ENCODE data around the gene MLF1.
"Not testable (repeated sequence)": the region's sequence is repeated elsewhere in the genome, so short reads cannot be mapped to it uniquely, and the experiment has no call there.

Gene MLF1

DNA sequence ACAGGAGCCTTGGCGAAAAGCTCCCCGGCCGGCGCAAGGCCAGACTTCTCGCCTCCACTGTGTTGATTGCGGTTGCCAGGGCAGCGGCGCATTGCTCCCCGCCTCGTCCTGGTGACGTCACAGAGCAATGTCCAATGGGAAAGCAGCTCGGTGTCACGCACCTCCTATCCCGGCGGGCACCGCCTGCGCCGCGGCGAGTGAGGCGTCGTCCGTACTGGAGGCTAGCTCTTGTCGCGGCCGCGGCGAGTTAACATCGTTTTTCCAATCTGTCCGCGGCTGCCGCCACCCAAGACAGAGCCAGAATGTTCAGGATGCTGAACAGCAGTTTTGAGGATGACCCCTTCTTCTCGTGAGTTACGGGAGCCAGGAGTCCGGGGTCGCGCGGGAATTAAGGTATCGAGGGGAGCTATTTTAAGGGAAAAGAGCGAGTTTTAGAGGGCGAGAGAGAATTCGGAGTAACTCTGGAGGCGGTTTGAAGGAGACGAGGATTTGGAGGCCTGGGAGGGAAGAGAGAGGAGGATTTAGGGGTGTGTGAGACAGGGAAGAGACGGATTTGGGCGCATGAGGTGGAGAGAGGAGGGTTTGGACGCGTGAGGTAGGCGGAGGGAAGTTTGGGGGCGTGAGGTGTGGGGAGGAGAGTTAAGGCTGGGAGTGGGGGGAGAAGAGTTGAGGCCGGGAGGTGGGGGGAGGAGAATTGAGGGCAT, at the start of gene MLF1:
Gene MLF1, plus strand, starts transcription at position 196 of the 704 bp plus-strand sequence. Its CDS starts 107 bp downstream, at position 303.
- Histone ChIP-seq H3K27ac (peak within 1 kb of the TSS in 13 of 21 experiments; percentile 20 to 87 (median 61)), H3K4me3 (peak within 1 kb of the TSS; percentile 32 to 59 (median 42))

DNA sequence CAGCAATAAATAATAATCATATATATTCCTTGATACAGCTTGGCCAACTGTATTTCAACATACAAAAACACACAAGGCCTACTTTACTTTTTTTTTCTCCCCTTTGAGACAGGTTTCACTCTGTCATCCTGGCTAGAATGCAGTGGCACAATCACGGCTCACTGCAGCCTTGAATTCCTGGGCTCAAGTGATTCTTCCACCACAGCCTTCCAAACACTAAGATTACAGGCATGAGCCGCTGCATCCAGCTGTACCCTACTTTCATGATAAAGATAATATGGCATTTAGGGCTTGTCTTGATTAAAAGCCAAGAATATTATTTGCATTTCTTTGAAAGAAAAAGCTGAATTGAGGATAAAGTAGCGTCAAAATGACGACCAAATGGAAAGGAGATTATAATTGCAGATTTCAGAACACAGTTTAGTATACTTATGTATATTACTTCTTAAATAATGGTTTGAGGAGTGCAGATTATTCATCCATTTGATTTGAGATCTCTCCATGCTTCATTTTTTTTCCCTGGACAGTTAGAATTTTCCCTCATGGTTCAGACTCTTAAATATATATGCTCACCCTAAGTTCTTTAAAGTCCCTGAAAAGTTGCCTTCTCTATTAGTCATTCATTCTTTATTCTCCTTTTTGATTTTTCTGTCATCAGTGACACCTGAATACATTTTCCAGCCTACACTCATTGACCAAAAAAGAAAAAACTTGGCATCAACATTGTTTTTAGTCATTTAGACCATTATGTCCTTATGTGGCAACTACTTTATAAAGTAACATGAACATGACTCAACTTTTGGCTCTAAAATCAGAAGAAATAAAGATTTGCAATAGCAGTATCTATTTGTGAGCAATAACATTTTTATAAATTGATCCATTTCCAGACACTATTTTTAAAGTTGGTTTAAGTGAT, 48.5 kb upstream of the MLF1 start:
- no peak overlapping the region for H3K27ac ChIP-seq
- H3K4me3 ChIP-seq: no peak overlapping the region

DNA sequence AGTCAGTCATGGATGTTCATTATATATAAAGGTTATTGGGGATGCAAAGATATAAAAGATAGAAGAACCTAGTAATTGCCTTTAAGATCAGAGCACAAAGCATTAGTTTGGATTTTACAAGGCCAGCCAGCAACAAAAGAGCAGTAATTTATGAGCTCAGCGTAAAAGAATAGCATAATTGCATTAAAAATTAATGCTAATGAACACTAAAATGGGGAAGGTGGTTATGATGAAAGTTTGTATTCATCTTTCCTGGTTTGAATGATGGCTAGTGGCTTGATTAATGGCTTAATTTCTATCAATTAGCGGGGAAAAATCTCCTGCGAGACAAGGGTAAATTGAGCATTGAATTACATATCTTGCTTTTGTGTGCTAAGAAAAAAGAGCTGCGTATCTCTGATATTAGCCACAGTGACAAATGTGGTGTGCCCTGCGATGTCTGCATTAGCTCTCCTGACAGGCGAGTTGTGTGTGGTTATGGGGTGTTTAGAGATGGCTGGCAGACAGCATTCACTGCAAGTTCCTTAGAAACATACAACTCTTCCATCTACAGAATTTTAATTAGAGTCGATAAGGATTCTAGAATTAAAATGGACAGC, 42.8 kb upstream of the MLF1 start:
- no peak overlapping the region for H3K27ac ChIP-seq

DNA sequence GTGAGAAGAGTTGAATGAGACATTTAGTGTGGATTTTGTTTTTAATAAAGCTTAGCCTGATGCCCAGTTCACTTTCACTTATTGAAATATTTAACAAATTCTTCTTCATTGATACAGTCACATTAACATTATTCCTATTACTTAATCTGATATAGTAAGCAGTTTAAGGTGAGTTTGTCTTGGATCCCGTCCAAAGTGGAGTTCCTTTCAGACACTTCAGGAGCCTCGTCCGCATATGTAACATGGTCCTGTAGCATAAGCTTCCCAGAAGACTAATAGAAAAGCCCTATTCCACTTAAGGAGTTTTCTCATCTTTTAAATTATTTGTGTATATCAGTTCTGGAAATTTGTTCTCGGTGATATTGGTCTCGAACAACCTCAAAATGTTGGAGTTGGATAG, 39.7 kb upstream of the MLF1 start:
- no peak overlapping the region for H3K4me3 ChIP-seq
- no peak overlapping the region for H3K27ac ChIP-seq

More for the DNA sequence above, 42.8 kb upstream of the MLF1 start:
- H3K4me3 ChIP-seq: no peak overlapping the region

DNA sequence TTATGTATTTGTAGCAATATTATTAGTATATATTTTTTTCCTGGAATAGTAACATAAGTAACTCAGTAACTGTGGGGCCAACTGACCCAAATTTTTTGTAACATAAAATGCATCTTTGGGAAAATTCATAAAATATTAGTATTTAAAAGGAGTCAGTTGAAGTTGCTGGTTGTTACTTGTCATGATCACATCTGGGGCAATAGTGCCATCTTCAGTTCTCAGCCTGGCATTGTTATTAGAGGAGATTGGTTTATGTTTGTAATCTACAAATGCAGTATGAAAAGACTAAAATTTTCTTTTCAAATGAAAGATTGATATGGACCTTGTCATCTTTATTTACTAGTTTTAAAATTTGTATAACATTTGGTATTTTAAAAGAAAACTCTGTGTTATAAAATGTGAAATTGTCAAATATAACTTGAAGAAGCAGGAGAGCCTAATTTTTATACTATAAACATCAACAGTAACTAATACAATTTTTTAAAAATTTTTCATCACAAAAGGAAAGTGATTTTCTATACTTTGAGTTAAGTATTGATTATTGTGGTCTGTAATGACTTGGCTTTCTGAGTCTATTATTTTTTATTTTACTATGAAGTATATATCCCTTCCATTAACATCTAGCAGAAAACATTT, 38.8 kb upstream of the MLF1 start:
- no peak overlapping the region for H3K27ac ChIP-seq
- H3K4me3 ChIP-seq: no peak overlapping the region

DNA sequence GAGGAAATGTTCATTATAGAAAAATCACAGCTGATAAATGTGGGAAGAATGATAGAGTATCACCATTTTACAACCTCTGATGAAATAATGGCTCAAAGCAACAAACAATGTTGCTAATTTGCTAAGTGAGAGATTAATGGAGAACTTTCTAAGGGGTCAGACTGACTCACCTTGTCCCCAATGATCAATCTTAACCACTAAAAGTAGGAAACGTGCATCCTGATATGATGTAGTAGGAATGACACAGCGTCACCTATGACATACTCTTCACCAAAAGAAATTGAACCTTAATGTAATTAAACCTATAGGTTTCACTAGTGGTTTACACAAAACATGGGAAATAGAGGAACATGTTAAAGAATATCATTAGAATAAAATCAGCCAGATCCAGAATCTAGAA, 35.1 kb upstream of the MLF1 start:
- no peak overlapping the region for H3K27ac ChIP-seq

GRCh38 chr3:158539414-158540014, 31.5 kb upstream of the MLF1 start:
- Histone ChIP-seq H3K4me3 (no peak overlapping the region), H3K27ac (no peak overlapping the region)

More for the DNA sequence above, 35.1 kb upstream of the MLF1 start:
- H3K4me3 ChIP-seq: no peak overlapping the region

- no peak overlapping the region for H3K4me3 ChIP-seq
Measured at GRCh38 chr3:158540066-158540465, 30.9 kb upstream of the MLF1 start.

GRCh38 chr3:158548691-158549090, 22.3 kb upstream of the MLF1 start:
- Histone ChIP-seq H3K4me3 (no peak overlapping the region), H3K27ac (no peak overlapping the region)

More at GRCh38 chr3:158540066-158540465, 30.9 kb upstream of the MLF1 start:
- no peak overlapping the region for H3K27ac ChIP-seq

- H3K27ac ChIP-seq, H3K4me3 ChIP-seq: not testable (repeated sequence)
Measured at GRCh38 chr3:158549938-158550337, 21.1 kb upstream of the MLF1 start.

DNA sequence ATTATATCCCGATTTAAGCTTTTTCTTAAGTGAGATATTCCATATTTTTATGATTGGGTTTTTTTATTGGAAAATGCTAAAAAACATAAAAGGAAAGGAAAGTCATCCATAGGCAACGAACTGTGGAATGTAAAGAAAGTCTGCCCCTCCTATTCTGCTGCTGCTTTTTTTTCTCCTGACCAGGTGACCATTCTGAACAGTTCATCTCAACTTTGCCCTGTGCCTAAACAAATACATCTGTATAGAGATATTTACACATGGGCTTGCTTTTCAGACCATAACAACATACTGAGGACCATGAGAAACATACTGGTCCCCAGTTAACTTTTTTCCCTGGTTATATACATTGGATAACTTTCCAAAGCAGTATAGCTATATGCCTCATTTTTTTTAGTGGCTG, 18.9 kb upstream of the MLF1 start:
- Histone ChIP-seq H3K27ac (no peak overlapping the region), H3K4me3 (no peak overlapping the region)

DNA sequence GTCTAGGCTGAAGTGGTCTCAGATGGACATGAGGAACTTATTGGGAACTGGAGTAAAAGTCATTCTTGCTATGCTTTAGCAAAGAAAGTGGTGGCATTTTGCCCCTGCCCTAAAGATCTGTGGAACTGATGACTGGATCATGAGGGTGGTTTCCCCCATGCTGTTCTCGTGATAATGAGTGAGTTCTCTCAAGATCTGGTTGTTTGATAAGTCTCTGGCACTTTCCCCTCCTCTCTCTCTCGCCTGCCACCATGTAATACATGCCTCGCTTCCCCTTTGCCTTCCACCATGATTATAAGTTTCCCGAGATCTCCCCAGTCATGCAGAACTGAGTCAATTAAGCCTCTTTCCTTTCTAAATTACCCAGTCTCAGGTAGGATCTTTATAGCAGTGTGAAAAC, 11.5 kb upstream of the MLF1 start:
- no peak overlapping the region for H3K27ac ChIP-seq
- no peak overlapping the region for H3K4me3 ChIP-seq

DNA sequence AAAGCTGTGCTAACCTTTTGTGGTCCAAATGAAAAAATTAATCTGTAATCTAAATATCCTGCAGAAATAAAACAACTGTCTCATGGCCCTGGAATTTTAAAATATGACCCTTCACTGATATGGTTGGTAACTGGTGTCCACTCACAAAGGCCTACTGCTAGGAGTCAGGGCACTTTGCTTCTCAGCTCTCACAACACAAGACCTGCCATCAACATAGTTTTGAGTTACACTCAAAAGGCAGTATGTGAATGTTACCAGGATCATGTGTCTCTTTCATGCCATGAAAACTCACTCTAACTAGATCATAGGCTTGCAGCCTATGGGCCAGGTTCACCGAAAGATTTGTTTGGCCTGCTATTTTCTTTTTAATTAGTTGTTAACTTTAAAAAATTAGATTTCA, 10.0 kb upstream of the MLF1 start:
- H3K27ac ChIP-seq: no peak overlapping the region
- H3K4me3 ChIP-seq: no peak overlapping the region

GRCh38 chr3:158562674-158563073, 8.3 kb upstream of the MLF1 start:
- Histone ChIP-seq H3K27ac (no peak overlapping the region), H3K4me3 (no peak overlapping the region)

DNA sequence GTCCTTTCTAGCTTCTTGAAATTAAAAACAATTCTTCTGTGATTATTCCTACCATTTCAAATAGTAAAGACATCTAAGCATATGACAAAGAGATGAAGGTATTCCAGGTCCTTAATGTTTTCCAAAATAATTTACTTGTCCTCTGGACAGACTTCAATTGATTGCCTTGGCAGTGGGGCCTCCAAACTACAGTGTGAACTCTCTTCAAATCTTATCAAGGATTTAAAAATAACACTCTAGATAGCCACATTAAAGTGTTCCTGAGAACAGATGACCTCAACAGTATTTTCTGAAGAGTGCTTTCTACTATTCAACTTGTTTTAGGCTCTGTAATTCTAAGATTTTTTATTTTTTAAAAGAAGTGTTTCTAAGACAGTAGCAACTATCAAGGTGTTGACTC, 7.9 kb upstream of the MLF1 start:
- H3K27ac ChIP-seq: no peak overlapping the region
- H3K4me3 ChIP-seq: no peak overlapping the region

GRCh38 chr3:158565076-158565475, 5.9 kb upstream of the MLF1 start:
- Histone ChIP-seq H3K27ac (no peak overlapping the region), H3K4me3 (no peak overlapping the region)

DNA sequence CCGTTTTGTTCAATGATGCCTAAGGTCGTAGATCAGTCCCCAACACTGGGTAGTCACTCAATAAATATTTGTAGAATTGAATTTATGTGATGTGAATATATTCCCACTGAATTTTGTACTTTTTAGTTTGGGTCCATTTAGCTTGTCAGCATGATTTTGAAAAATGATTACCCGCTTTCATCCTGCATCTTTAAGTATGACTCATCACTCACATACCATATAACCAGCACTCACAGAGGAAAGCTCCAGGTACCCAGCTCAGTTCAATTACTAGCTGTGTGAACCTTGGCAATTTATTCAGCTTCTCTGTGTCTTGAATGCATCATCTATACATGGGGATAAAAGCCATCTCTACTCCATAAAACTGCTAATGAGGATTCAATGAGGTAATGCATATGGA, 2.2 kb upstream of the MLF1 start:
- H3K4me3 ChIP-seq: no peak overlapping the region
- H3K27ac ChIP-seq: no peak overlapping the region

- Histone ChIP-seq H3K27ac (no peak overlapping the region), H3K4me3 (no peak overlapping the region)
Measured at GRCh38 chr3:158569794-158570193, 1.2 kb upstream of the MLF1 start.

GRCh38 chr3:158571969-158572765, 1.2 kb downstream of the MLF1 start:
- no peak overlapping the region for H3K27ac ChIP-seq
- H3K4me3 ChIP-seq: no peak overlapping the region
